ENCODE measurements around the gene LBHD1. TPM values are rescaled to one million over a fixed set of nuclear protein-coding genes. Genes with fewer than 3 reads are reported as not detected.

LBHD1 gene
- total RNA-seq, 2 donors from 2014 or later = 4.9 to 5.6 TPM

GRCh38 chr11:62673196-62673525 lies 1.1 kb upstream of the LBHD1 start:
- Histone ChIP-seq H3K4me1 (peaks cover 61% of the 10 kb centered on the region), H3K27me3 (no peaks in the 10 kb centered on the region), H3K9me3 (no peaks in the 10 kb centered on the region), H3K4me3 (no peak overlapping the region), H3K27ac (peak overlapping the region in 1 of 4 donors; percentile 96), H3K36me3 (replicated peaks in 1 of 2; ENCODE audit: insufficient read depth in 1 of 2, low read depth in 2 of 2) (peaks cover 0 to 5% of the 10 kb centered on the region in 2 donors)
- intact Hi-C loops (cut with DNase I) = no loop called here
- DNase-seq = no peak
- TF ChIP-seq CTCF (IDR thresholded peaks at IDR 0.05) (no peak), POLR2A (IDR thresholded peaks at IDR 0.05) (no peak)
- no peak for ATAC-seq
- WGBS, 2 donors = 62 to 79% methylated on average over 2 of the region's 2 CpGs

DNA sequence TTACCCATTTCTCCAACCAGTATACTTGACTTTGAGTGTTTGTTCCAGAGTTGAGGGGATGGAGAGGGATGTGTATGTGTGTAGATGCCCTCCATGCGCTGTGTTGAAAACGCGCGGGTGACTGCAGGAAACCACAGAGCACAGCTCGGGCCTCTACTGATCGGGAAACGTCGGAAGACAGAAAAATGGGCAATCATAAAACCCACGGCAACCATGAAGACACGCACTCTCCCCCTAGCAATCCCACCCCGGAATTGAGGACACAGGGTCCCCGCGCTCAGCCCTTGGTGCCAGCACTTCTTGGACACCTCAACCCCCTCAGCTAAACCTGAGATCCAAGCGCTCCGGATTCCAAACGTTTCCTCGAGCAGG lies 845 bp downstream of the LBHD1 start:
- Histone ChIP-seq H3K27ac (peak overlapping the region; percentile 76 to 96 (median 90)), H3K36me3 (replicated peaks in 1 of 2; ENCODE audit: insufficient read depth in 1 of 2, low read depth in 2 of 2) (peaks cover 0 to 3% of the 10 kb centered on the region in 2 donors), H3K27me3 (no peaks in the 10 kb centered on the region), H3K4me3 (peak overlapping the region; percentile 57 to 80), H3K4me1 (peaks cover 65% of the 10 kb centered on the region), H3K9me3 (no peaks in the 10 kb centered on the region)
- ATAC-seq (peak; percentile 27), DNase-seq (no peak)
- intact Hi-C loops (cut with DNase I) = no loop called here
- 0 to 2% methylated on average over 13 to 17 of the region's 17 CpGs for WGBS, 2 donors
- no peak for TF ChIP-seq POLR2A (IDR thresholded peaks at IDR 0.05)
- no peak for TF ChIP-seq CTCF (IDR thresholded peaks at IDR 0.05)

GRCh38 chr11:62669420-62670161 lies 2.5 kb downstream of the LBHD1 start:
- 31 to 49% methylated on average over 4 of the region's 4 CpGs for WGBS, 2 donors
- Histone ChIP-seq H3K27me3 (no peaks in the 10 kb centered on the region), H3K9me3 (no peaks in the 10 kb centered on the region), H3K27ac (peak overlapping the region; percentile 39 to 96 (median 63)), H3K36me3 (replicated peaks in 1 of 2; ENCODE audit: insufficient read depth in 1 of 2, low read depth in 2 of 2) (no peaks in the 10 kb centered on the region), H3K4me3 (no peak overlapping the region), H3K4me1 (peaks cover 68% of the 10 kb centered on the region)
- TF ChIP-seq CTCF (IDR thresholded peaks at IDR 0.05) (no peak), POLR2A (IDR thresholded peaks at IDR 0.05) (no peak)
- DNase-seq (peak; percentile 65 to 83 (median 79)), ATAC-seq (peak; percentile 20)
- intact Hi-C loops (cut with DNase I) = no loop called here

DNA sequence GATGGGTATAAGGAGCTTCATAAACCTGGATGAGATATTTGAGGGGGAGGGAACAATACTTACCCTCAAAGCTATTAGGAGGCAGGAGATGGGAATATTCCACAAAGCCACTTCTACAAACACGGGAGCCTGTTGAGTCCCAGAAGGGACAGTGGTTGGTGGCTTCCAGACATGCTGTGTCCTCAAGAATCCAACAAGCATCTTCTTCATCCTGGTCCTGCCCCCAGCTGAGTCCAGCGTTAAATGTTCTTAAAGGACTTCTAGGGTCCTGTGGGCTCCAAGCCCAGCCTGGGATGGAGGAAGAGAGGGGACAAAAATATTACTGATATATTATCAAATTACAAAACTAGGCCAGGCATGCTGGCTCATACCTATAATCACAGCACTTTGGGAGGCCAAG lies 4.6 kb downstream of the LBHD1 start:
- peaks cover 59% of the 10 kb centered on the region for H3K4me1 ChIP-seq
- no peaks in the 10 kb centered on the region for H3K9me3 ChIP-seq
- ATAC-seq = no peak
- peak overlapping the region in 2 of 4 donors; percentile 6 to 96 for H3K27ac ChIP-seq
- no peak overlapping the region for H3K4me3 ChIP-seq
- H3K27me3 ChIP-seq = no peaks in the 10 kb centered on the region
- DNase-seq = no peak
- TF ChIP-seq CTCF (IDR thresholded peaks at IDR 0.05) (no peak), POLR2A (IDR thresholded peaks at IDR 0.05) (no peak)
- WGBS, 2 donors = 72 to 87% methylated on average over 2 of the region's 2 CpGs
- intact Hi-C loops (cut with DNase I) = no loop called here
- H3K36me3 ChIP-seq (replicated peaks in 1 of 2; ENCODE audit: insufficient read depth in 1 of 2, low read depth in 2 of 2) = peaks cover 0 to 2% of the 10 kb centered on the region in 2 donors

All from body of pancreas (tissue), 4 donors.